Measurements from ENCODE around the gene TRRAP. TPM values are rescaled to one million over a fixed set of nuclear protein-coding genes. Genes with fewer than 3 reads are reported as not detected.

TRRAP gene
- total RNA-seq, 4 donors from 2014 or later: 34.3 to 52.5 (median 39.5) TPM

DNA sequence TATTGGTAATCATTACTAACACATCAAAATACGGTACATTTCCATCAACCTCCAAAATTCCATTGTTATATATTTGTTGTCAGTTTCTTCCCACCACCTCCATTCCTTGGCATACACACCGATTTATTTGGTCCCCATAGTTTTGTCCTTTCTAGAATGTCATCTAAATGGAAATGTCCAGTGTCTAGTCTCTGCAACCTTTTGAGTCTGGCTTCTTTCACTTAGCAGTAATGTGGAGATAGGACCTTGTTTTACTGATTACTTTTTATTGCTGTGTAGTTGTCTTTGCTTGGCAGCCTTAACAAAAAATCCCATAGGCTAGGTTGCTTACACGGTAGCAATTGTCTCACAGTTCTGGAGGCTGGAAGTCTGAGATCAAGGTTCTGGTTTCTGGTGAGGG lies 22.5 kb downstream of the TRRAP start:
- H3K4me3 ChIP-seq: no peak overlapping the region
- no peaks in the 10 kb centered on the region for H3K4me1 ChIP-seq
- WGBS, 2 donors: 93 to 95% methylated on average over 3 of the region's 3 CpGs
- no peaks in the 10 kb centered on the region for H3K9me3 ChIP-seq
- H3K27ac ChIP-seq: no peak overlapping the region
- DNase-seq (ENCODE audit: low spot score in 2 of 2): no peak
- H3K36me3 ChIP-seq: peaks cover 0 to 100% (median 30%) of the 10 kb centered on the region in 3 donors
- H3K27me3 ChIP-seq: no peaks in the 10 kb centered on the region
- TF ChIP-seq, protein P1, sequence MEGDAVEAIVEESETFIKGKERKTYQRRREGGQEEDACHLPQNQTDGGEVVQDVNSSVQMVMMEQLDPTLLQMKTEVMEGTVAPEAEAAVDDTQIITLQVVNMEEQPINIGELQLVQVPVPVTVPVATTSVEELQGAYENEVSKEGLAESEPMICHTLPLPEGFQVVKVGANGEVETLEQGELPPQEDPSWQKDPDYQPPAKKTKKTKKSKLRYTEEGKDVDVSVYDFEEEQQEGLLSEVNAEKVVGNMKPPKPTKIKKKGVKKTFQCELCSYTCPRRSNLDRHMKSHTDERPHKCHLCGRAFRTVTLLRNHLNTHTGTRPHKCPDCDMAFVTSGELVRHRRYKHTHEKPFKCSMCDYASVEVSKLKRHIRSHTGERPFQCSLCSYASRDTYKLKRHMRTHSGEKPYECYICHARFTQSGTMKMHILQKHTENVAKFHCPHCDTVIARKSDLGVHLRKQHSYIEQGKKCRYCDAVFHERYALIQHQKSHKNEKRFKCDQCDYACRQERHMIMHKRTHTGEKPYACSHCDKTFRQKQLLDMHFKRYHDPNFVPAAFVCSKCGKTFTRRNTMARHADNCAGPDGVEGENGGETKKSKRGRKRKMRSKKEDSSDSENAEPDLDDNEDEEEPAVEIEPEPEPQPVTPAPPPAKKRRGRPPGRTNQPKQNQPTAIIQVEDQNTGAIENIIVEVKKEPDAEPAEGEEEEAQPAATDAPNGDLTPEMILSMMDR (IDR thresholded peaks at IDR 0.05): no peak
- no peak for TF ChIP-seq EP300 (IDR thresholded peaks at IDR 0.05)
- no peak for TF ChIP-seq POLR2A (IDR thresholded peaks at IDR 0.05)

DNA sequence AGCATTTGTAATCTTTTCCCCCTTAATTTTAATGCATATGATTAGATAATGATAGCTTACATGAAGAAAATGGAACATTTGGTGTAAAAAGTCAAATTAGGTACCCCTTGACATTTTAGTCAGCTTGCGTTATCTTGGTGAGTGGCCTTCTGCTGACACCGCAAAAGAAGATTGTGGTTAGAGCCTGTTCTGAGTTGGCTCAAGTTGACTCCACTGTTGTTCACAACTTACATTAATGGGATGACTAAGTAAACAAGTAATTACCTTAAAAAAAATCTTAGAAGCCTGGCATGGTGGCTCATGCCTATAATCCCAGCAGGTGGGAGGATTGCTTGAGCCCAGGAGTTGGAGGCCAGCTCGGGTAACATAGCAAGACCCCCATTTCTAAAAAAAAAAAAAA lies 24.2 kb downstream of the TRRAP start:
- no peak for DNase-seq (ENCODE audit: low spot score in 2 of 2)
- H3K9me3 ChIP-seq: no peaks in the 10 kb centered on the region
- no peaks in the 10 kb centered on the region for H3K4me1 ChIP-seq
- peaks cover 0 to 100% (median 21%) of the 10 kb centered on the region in 3 donors for H3K36me3 ChIP-seq
- H3K27me3 ChIP-seq: no peaks in the 10 kb centered on the region
- WGBS, 2 donors: 91 to 92% methylated on average over 3 of the region's 3 CpGs
- no peak overlapping the region for H3K27ac ChIP-seq
- no peak for TF ChIP-seq EP300 (IDR thresholded peaks at IDR 0.05)
- TF ChIP-seq, protein P1 (IDR thresholded peaks at IDR 0.05): no peak
- no peak for TF ChIP-seq POLR2A (IDR thresholded peaks at IDR 0.05)
- no peak overlapping the region for H3K4me3 ChIP-seq

DNA sequence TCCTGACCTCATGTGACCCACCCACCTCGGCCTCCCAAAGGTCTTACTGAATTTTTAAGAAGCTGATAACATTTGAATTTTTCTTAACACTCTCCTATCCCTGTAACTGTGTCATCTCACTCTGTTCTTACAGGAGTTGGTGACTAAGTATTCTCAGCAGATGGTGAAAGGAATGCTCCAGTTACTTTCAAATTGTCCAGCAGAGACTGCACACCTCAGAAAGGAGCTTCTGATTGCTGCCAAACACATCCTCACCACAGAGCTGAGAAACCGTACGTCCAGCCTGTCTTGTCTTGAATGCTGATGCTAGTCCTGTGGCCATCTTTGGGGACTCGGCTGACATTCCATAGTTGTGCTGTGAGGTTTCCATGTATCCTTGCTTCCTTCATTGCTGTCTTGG lies 24.9 kb downstream of the TRRAP start:
- no peaks in the 10 kb centered on the region for H3K4me1 ChIP-seq
- no peaks in the 10 kb centered on the region for H3K9me3 ChIP-seq
- H3K27me3 ChIP-seq: no peaks in the 10 kb centered on the region
- DNase-seq (ENCODE audit: low spot score in 2 of 2): no peak
- 91 to 95% methylated on average over 4 of the region's 4 CpGs for WGBS, 2 donors
- TF ChIP-seq, protein P1 (IDR thresholded peaks at IDR 0.05): no peak
- TF ChIP-seq POLR2A (IDR thresholded peaks at IDR 0.05) (no peak), EP300 (IDR thresholded peaks at IDR 0.05) (no peak)
- H3K36me3 ChIP-seq: peaks cover 0 to 100% (median 26%) of the 10 kb centered on the region in 3 donors
- no peak overlapping the region for H3K4me3 ChIP-seq
- H3K27ac ChIP-seq: no peak overlapping the region

DNA sequence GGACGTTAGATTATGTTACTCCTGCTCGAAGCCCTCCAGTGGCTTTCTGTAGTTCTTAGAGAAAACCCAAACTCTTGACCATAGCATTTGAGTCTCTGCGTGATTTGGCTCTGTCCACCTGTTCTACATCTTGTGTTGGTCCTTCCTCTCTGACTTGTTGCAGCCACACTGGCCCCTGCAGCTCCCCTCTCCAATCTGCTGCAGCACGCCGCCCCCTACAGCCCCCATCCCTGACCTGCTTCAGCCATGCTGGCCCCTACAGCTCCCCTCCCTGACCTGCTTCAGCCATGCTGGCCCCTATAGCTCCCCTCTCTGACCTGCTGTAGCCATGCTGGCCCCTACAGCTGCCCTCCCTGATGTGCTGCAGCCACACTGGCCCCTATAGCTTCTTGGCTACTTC lies 29.2 kb downstream of the TRRAP start:
- Histone ChIP-seq H3K36me3 (peaks cover 2 to 100% (median 36%) of the 10 kb centered on the region in 3 donors), H3K9me3 (no peaks in the 10 kb centered on the region), H3K27ac (no peak overlapping the region), H3K4me3 (no peak overlapping the region), H3K4me1 (no peaks in the 10 kb centered on the region), H3K27me3 (no peaks in the 10 kb centered on the region)
- 89 to 90% methylated on average over 5 of the region's 5 CpGs for WGBS, 2 donors
- no peak for DNase-seq (ENCODE audit: low spot score in 2 of 2)
- no peak for TF ChIP-seq EP300 (IDR thresholded peaks at IDR 0.05)
- TF ChIP-seq, protein P1 (IDR thresholded peaks at IDR 0.05): no peak
- no peak for TF ChIP-seq POLR2A (IDR thresholded peaks at IDR 0.05)

DNA sequence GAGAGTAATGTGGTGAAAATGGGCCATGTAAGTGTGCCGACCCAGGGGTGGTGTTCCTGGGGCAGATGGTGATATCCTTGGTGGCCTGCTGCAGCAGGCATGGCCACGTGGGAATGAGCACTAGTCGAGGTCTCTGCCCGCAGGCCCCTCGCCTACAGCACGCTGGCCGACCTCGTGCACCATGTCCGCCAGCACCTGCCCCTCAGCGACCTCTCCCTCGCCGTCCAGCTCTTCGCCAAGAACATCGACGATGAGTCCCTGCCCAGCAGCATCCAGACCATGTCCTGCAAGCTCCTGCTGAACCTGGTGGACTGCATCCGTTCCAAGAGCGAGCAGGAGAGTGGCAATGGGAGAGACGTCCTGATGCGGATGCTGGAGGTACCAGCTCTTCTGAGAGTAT lies 30.3 kb downstream of the TRRAP start:
- H3K36me3 ChIP-seq: peaks cover 2 to 100% (median 35%) of the 10 kb centered on the region in 3 donors
- no peak overlapping the region for H3K4me3 ChIP-seq
- no peaks in the 10 kb centered on the region for H3K9me3 ChIP-seq
- 89 to 92% methylated on average over 19 of the region's 19 CpGs for WGBS, 2 donors
- no peak overlapping the region for H3K27ac ChIP-seq
- H3K27me3 ChIP-seq: no peaks in the 10 kb centered on the region
- H3K4me1 ChIP-seq: no peaks in the 10 kb centered on the region
- TF ChIP-seq EP300 (IDR thresholded peaks at IDR 0.05) (no peak), POLR2A (IDR thresholded peaks at IDR 0.05) (no peak)
- TF ChIP-seq, protein P1 (IDR thresholded peaks at IDR 0.05): no peak
- no peak for DNase-seq (ENCODE audit: low spot score in 2 of 2)
